GM12878 (cell line): ENCODE results near the gene UQCR11. TPM values are rescaled to one million over a fixed set of nuclear protein-coding genes. Genes with fewer than 3 reads are reported as not detected.

Source experiments
- BCL11A ChIP-seq: IDR thresholded peaks from 2 replicates; pipeline ENCODE4 v1.6.1; 2011; ENCODE audit warnings: low read depth, low read length
- CHD1 ChIP-seq: IDR thresholded peaks from 2 replicates; pipeline ENCODE4 v1.6.1; 2012; ENCODE audit warnings: low read depth, low read length, improper control_type of control experiment
- ESRRA ChIP-seq: IDR thresholded peaks from 2 replicates; pipeline ENCODE4 v1.6.1; 2012; ENCODE audit warnings: mild to moderate bottlenecking, low read length, improper control_type of control experiment
- IRF4 ChIP-seq: IDR thresholded peaks from 2 replicates; pipeline ENCODE4 v1.6.1; 2011; ENCODE audit warnings: low read depth, low read length
- JUND ChIP-seq: IDR thresholded peaks from 2 replicates; pipeline ENCODE4 v1.6.1; 2012; ENCODE audit warnings: low read depth, mild to moderate bottlenecking, low read length, improper control_type of control experiment, moderate library complexity
- MEF2B ChIP-seq: fragments of 450-650 bp; IDR thresholded peaks from 2 replicates; pipeline ENCODE4 v1.6.1; 2018; ENCODE audit warnings: mild to moderate bottlenecking, moderate library complexity; ENCODE audit not compliant: partially characterized antibody, poor library complexity, severe bottlenecking
- RAD51 ChIP-seq: fragments of 450-650 bp; IDR thresholded peaks from 2 replicates; pipeline ENCODE4 v1.6.1; 2016; ENCODE audit warnings: moderate library complexity, mild to moderate bottlenecking, inconsistent platforms
- SUZ12 ChIP-seq: fragments of 200-600 bp; sonication (generic); IDR thresholded peaks from one replicate; pipeline ENCODE4 v1.6.1; 2018; ENCODE audit warnings: antibody characterized with exemption, mild to moderate bottlenecking; ENCODE audit not compliant: unreplicated experiment
- YBX1 ChIP-seq: fragments of 450-650 bp; IDR thresholded peaks from 2 replicates; pipeline ENCODE4 v1.6.1; 2016; ENCODE audit warnings: antibody characterized with exemption
- ZBED1 ChIP-seq: IDR thresholded peaks from 2 replicates; pipeline ENCODE4 v1.6.1; 2016; ENCODE audit warnings: borderline replicate concordance
- polyA plus RNA-seq, 11 experiments: library from polyadenylated mRNA; depleted of rRNA in 4 of 11; unstranded in 6 of 11; stranded (reverse) in 5 of 11; fragments of >200 nt; fragmentation: Nextera tagmentation in 4 of 11; fragmentation: Illumina TruSeq in 1 of 11; extraction: Ambion mirVana in 4 of 11; extraction: Trizol in 1 of 11; gene quantifications; 1 replicate in 1 of 11; 2 replicates in 10 of 11; pipeline versions ENCODE4 v1.2.1 to v1.2.3, GENCODE V29; 2011 to 2016; ENCODE audit warnings: inconsistent platforms in 2 of 11, missing spikeins in 2 of 11, low read depth in 1 of 11
- total RNA-seq, 4 experiments: library from RNA; depleted of rRNA in 3 of 4; stranded (reverse); fragments of >200 nt in 3 of 4; fragmentation: Illumina TruSeq in 1 of 4; extraction: Trizol in 1 of 4; gene quantifications; 2 replicates each; pipeline versions ENCODE4 v1.2.1 to v1.2.3, GENCODE V29; 2013 to 2021
- TF ChIP-seq, protein P1 (sequence below): fragments of 450-650 bp; IDR thresholded peaks from 2 replicates; pipeline ENCODE4 v1.6.1; 2017; ENCODE audit warnings: mild to moderate bottlenecking, moderate library complexity
- TF ChIP-seq, protein P2 (sequence below): IDR thresholded peaks from 2 replicates; pipeline ENCODE4 v1.6.1; 2011; ENCODE audit warnings: borderline replicate concordance, low read depth, mild to moderate bottlenecking, moderate library complexity, mixed read lengths, low read length; ENCODE audit not compliant: insufficient read depth; ENCODE audit errors: extremely low read length
- TF ChIP-seq, protein P3 (sequence below): fragments of 450-650 bp; IDR thresholded peaks from 2 replicates; pipeline ENCODE4 v1.6.1; 2017; ENCODE audit warnings: mild to moderate bottlenecking
- TF ChIP-seq, protein P4 (sequence below): IDR thresholded peaks from 2 replicates; pipeline ENCODE4 v1.6.1; 2012; ENCODE audit warnings: improper control_type of control experiment, low read depth, low read length; ENCODE audit not compliant: insufficient replicate concordance
- TF ChIP-seq, protein P5 (sequence below): fragments of 450-650 bp; IDR thresholded peaks from 2 replicates; pipeline ENCODE4 v1.6.1; 2017; ENCODE audit warnings: borderline replicate concordance

UQCR11 gene
- total and polyA plus RNA-seq, 10 of the 15 experiments (the other 5 are each of a cell fraction or from before 2014, with no cell fraction given), result 28.6 to 586 (median 193) TPM

DNA sequence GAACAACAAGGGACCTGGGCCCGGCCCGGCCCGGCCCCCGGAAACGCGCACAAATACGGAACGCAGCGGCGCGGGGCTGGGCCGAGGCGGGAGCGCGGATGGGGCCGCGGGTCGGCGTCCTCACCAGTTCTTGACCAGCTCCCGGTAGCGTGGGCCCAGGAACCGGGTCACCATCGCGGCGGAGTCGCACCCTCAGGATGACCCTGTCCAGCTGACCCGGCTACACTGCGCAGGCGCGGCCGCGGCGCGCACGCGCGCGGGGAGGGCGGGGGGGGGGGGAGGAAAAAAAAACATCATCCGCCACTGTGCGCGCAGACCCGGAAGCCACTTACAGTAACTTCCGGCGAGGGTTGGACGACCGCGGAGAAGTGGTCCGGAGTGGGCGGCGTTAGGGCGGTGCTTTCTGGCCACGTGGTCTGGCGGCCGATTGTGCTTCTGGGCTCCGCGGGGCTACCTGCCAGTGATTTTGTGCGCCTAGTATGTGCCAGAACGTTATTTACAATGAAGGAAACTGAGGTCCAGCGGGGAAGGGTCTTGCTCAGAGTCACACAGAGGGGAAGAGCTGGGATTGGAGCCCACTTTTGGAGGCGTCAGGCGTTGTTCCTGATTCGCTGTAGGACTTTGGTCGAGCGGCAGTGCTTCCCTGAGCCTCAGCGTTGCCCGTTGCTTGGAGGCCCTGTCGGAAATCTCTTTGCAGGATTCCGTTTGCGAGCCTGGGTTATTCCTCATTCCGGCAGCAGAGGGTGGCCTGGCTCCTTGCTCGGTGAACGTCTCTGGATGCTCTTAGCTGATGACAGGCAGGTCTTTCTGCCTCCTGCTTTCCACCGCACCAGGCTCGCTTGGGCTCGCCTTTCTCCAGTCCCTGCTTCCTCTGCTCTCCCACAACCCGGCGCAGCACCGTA, at the start of gene UQCR11 (continued):
- TF ChIP-seq, protein P1, sequence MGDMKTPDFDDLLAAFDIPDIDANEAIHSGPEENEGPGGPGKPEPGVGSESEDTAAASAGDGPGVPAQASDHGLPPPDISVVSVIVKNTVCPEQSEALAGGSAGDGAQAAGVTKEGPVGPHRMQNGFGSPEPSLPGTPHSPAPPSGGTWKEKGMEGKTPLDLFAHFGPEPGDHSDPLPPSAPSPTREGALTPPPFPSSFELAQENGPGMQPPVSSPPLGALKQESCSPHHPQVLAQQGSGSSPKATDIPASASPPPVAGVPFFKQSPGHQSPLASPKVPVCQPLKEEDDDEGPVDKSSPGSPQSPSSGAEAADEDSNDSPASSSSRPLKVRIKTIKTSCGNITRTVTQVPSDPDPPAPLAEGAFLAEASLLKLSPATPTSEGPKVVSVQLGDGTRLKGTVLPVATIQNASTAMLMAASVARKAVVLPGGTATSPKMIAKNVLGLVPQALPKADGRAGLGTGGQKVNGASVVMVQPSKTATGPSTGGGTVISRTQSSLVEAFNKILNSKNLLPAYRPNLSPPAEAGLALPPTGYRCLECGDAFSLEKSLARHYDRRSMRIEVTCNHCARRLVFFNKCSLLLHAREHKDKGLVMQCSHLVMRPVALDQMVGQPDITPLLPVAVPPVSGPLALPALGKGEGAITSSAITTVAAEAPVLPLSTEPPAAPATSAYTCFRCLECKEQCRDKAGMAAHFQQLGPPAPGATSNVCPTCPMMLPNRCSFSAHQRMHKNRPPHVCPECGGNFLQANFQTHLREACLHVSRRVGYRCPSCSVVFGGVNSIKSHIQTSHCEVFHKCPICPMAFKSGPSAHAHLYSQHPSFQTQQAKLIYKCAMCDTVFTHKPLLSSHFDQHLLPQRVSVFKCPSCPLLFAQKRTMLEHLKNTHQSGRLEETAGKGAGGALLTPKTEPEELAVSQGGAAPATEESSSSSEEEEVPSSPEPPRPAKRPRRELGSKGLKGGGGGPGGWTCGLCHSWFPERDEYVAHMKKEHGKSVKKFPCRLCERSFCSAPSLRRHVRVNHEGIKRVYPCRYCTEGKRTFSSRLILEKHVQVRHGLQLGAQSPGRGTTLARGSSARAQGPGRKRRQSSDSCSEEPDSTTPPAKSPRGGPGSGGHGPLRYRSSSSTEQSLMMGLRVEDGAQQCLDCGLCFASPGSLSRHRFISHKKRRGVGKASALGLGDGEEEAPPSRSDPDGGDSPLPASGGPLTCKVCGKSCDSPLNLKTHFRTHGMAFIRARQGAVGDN, result 0 out of 2 replicates have a peak, but pooled peaks have one; percentile 10
- TF ChIP-seq, protein P2, sequence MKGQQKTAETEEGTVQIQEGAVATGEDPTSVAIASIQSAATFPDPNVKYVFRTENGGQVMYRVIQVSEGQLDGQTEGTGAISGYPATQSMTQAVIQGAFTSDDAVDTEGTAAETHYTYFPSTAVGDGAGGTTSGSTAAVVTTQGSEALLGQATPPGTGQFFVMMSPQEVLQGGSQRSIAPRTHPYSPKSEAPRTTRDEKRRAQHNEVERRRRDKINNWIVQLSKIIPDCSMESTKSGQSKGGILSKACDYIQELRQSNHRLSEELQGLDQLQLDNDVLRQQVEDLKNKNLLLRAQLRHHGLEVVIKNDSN, result peak; percentile 90
- TF ChIP-seq JUND, result no peak
- TF ChIP-seq BCL11A, result no peak
- peak; percentile 95 for TF ChIP-seq RAD51
- no peak for TF ChIP-seq CHD1
- no peak for TF ChIP-seq MEF2B
- no peak for TF ChIP-seq YBX1
- TF ChIP-seq, protein P3, sequence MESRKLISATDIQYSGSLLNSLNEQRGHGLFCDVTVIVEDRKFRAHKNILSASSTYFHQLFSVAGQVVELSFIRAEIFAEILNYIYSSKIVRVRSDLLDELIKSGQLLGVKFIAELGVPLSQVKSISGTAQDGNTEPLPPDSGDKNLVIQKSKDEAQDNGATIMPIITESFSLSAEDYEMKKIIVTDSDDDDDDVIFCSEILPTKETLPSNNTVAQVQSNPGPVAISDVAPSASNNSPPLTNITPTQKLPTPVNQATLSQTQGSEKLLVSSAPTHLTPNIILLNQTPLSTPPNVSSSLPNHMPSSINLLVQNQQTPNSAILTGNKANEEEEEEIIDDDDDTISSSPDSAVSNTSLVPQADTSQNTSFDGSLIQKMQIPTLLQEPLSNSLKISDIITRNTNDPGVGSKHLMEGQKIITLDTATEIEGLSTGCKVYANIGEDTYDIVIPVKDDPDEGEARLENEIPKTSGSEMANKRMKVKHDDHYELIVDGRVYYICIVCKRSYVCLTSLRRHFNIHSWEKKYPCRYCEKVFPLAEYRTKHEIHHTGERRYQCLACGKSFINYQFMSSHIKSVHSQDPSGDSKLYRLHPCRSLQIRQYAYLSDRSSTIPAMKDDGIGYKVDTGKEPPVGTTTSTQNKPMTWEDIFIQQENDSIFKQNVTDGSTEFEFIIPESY, result no peak
- TF ChIP-seq IRF4, result no peak
- TF ChIP-seq, protein P4, sequence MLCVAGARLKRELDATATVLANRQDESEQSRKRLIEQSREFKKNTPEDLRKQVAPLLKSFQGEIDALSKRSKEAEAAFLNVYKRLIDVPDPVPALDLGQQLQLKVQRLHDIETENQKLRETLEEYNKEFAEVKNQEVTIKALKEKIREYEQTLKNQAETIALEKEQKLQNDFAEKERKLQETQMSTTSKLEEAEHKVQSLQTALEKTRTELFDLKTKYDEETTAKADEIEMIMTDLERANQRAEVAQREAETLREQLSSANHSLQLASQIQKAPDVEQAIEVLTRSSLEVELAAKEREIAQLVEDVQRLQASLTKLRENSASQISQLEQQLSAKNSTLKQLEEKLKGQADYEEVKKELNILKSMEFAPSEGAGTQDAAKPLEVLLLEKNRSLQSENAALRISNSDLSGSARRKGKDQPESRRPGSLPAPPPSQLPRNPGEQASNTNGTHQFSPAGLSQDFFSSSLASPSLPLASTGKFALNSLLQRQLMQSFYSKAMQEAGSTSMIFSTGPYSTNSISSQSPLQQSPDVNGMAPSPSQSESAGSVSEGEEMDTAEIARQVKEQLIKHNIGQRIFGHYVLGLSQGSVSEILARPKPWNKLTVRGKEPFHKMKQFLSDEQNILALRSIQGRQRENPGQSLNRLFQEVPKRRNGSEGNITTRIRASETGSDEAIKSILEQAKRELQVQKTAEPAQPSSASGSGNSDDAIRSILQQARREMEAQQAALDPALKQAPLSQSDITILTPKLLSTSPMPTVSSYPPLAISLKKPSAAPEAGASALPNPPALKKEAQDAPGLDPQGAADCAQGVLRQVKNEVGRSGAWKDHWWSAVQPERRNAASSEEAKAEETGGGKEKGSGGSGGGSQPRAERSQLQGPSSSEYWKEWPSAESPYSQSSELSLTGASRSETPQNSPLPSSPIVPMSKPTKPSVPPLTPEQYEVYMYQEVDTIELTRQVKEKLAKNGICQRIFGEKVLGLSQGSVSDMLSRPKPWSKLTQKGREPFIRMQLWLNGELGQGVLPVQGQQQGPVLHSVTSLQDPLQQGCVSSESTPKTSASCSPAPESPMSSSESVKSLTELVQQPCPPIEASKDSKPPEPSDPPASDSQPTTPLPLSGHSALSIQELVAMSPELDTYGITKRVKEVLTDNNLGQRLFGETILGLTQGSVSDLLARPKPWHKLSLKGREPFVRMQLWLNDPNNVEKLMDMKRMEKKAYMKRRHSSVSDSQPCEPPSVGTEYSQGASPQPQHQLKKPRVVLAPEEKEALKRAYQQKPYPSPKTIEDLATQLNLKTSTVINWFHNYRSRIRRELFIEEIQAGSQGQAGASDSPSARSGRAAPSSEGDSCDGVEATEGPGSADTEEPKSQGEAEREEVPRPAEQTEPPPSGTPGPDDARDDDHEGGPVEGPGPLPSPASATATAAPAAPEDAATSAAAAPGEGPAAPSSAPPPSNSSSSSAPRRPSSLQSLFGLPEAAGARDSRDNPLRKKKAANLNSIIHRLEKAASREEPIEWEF, result no peak
- TF ChIP-seq SUZ12, result no peak
- TF ChIP-seq ZBED1, result no peak
- no peak for TF ChIP-seq ESRRA
- TF ChIP-seq, protein P5, sequence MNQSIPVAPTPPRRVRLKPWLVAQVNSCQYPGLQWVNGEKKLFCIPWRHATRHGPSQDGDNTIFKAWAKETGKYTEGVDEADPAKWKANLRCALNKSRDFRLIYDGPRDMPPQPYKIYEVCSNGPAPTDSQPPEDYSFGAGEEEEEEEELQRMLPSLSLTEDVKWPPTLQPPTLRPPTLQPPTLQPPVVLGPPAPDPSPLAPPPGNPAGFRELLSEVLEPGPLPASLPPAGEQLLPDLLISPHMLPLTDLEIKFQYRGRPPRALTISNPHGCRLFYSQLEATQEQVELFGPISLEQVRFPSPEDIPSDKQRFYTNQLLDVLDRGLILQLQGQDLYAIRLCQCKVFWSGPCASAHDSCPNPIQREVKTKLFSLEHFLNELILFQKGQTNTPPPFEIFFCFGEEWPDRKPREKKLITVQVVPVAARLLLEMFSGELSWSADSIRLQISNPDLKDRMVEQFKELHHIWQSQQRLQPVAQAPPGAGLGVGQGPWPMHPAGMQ, result no peak
